DND-41 (cell line): Measurements from ENCODE around the gene CCDC134.

Experiments used
- ATAC-seq: fragments of 200-7000 bp; cut with Tn5 transposase; 3 replicates; pipeline ENCODE4 v1.9.1; 2021; ENCODE audit warnings: low read depth; ENCODE audit not compliant: insufficient read depth
- DNase-seq: peaks from one replicate; pipeline ENCODE4 v3.0.0-alpha.2; 2020
- H2AFZ ChIP-seq: 2 replicates; pipeline ENCODE4 v1.6.0; 2012; ENCODE audit warnings: low read depth, low read length
- H3K27ac ChIP-seq: 2 replicates; pipeline ENCODE4 v1.5.1; 2012; ENCODE audit warnings: low read length, inconsistent platforms
- H3K27me3 ChIP-seq: fragments of 200-600 bp; sonication (generic); 2 replicates; pipeline ENCODE4 v1.6.0; 2012; ENCODE audit warnings: low read length, mild to moderate bottlenecking, inconsistent platforms; ENCODE audit not compliant: insufficient read depth, poor library complexity
- H3K36me3 ChIP-seq: 2 replicates; pipeline ENCODE4 v1.5.1; 2012; ENCODE audit warnings: low read length, inconsistent platforms; ENCODE audit not compliant: insufficient read depth
- H3K4me1 ChIP-seq: 2 replicates; pipeline ENCODE4 v1.5.1; 2012; ENCODE audit warnings: mild to moderate bottlenecking, low read length; ENCODE audit not compliant: insufficient read depth
- H3K4me2 ChIP-seq: 2 replicates; pipeline ENCODE4 v1.6.0; 2012; ENCODE audit warnings: mild to moderate bottlenecking, moderate library complexity, low read length, inconsistent platforms; ENCODE audit not compliant: insufficient read depth
- H3K4me3 ChIP-seq, 2 experiments: fragments of 200-600 bp in 1 of 2; shearing (Covaris generic) in 1 of 2; 2 replicates each; pipeline ENCODE4 v1.5.1; 2012 to 2016; ENCODE audit warnings: inconsistent platforms in 2 of 2, low read length in 2 of 2, mild to moderate bottlenecking in 2 of 2, low read depth in 1 of 2, moderate library complexity in 1 of 2
- H3K79me2 ChIP-seq: 2 replicates; pipeline ENCODE4 v1.6.0; 2012; ENCODE audit warnings: low read length, inconsistent platforms; ENCODE audit not compliant: insufficient read depth
- H3K9ac ChIP-seq: 2 replicates; pipeline ENCODE4 v1.6.0; 2012; ENCODE audit warnings: low read depth, mild to moderate bottlenecking, inconsistent platforms, low read length, moderate library complexity
- H3K9me3 ChIP-seq: 2 replicates; pipeline ENCODE4 v1.5.1; 2012; ENCODE audit warnings: low read length, moderate library complexity, mild to moderate bottlenecking, inconsistent platforms; ENCODE audit not compliant: insufficient read depth, severe bottlenecking
- H4K20me1 ChIP-seq: 2 replicates; pipeline ENCODE4 v1.6.0; 2012; ENCODE audit warnings: low read length; ENCODE audit not compliant: insufficient read depth
- CTCF ChIP-seq: IDR thresholded peaks from 2 replicates; pipeline ENCODE4 v1.5.1; 2012; ENCODE audit warnings: borderline replicate concordance, low read length, moderate library complexity, mild to moderate bottlenecking; ENCODE audit not compliant: poor library complexity, severe bottlenecking; ENCODE audit errors: extremely low read depth
- EZH2 ChIP-seq: IDR thresholded peaks from 3 replicates; pipeline ENCODE4 v1.6.1; 2012; ENCODE audit warnings: borderline replicate concordance, low read depth, mild to moderate bottlenecking, moderate library complexity, low read length, inconsistent platforms; ENCODE audit not compliant: severe bottlenecking

CCDC134 gene

GRCh38 chr22:41777749-41778425 is 22.6 kb upstream of the CCDC134 start:
- H3K79me2 ChIP-seq: no peaks in the 10 kb centered on the region
- H3K9me3 ChIP-seq: no peaks in the 10 kb centered on the region
- ATAC-seq (no peak), DNase-seq (no peak)
- H3K9ac ChIP-seq: no peak overlapping the region
- H3K4me3 ChIP-seq: no peak overlapping the region
- H3K36me3 ChIP-seq: no peaks in the 10 kb centered on the region
- H4K20me1 ChIP-seq: no peaks in the 10 kb centered on the region
- TF ChIP-seq CTCF (no peak), EZH2 (no peak)
- no peak overlapping the region for H3K4me2 ChIP-seq
- H3K4me1 ChIP-seq: 0 out of 2 replicates have a peak, but pooled peaks cover 7% of the 10 kb centered on the region
- H3K27ac ChIP-seq: no peak overlapping the region
- H2AFZ ChIP-seq: no peak overlapping the region
- H3K27me3 ChIP-seq: no peaks in the 10 kb centered on the region

DNA sequence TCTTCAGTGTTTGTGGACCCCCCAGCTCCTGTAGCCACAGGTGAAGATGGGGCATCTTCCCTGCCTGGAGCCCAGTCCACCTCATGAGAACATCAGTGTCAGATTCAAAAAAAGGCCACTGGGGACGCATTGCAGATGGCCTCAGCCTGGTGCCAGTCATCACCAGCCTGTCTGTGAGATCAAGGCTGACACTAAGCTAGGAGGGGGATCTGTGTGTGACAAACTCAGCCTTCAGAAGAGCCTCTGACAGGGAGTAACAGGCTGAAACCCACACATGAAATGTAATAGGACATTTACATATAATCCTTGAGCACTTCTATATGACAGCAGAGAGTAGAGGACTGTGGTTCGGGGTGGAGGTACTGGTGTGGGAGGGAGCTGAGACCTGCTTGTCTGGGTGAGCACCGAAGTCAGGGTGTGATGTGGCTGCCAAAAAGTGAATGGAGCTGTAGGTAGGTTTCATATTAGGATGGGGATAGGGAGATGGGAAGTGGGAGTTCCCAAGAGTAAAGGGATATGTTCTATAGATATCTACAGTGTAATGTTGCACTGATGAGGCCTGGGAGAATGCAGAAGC is 20.5 kb upstream of the CCDC134 start:
- TF ChIP-seq EZH2 (no peak), CTCF (no peak)
- ATAC-seq: no peak
- H4K20me1 ChIP-seq: no peaks in the 10 kb centered on the region
- 0 out of 2 replicates have a peak, but pooled peaks cover 7% of the 10 kb centered on the region for H3K4me1 ChIP-seq
- no peaks in the 10 kb centered on the region for H3K36me3 ChIP-seq
- no peak for DNase-seq
- H3K4me3 ChIP-seq: no peak overlapping the region
- no peaks in the 10 kb centered on the region for H3K27me3 ChIP-seq
- H2AFZ ChIP-seq: no peak overlapping the region
- no peaks in the 10 kb centered on the region for H3K79me2 ChIP-seq
- H3K9ac ChIP-seq: no peak overlapping the region
- no peak overlapping the region for H3K4me2 ChIP-seq
- no peak overlapping the region for H3K27ac ChIP-seq
- H3K9me3 ChIP-seq: no peaks in the 10 kb centered on the region

GRCh38 chr22:41780746-41781505 is 19.6 kb upstream of the CCDC134 start:
- no peaks in the 10 kb centered on the region for H3K79me2 ChIP-seq
- no peak overlapping the region for H2AFZ ChIP-seq
- 0 out of 2 replicates have a peak, but pooled peaks cover 7% of the 10 kb centered on the region for H3K4me1 ChIP-seq
- no peaks in the 10 kb centered on the region for H3K9me3 ChIP-seq
- H3K27me3 ChIP-seq: no peaks in the 10 kb centered on the region
- no peak overlapping the region for H3K4me3 ChIP-seq
- H3K4me2 ChIP-seq: no peak overlapping the region
- H3K27ac ChIP-seq: no peak overlapping the region
- peak; percentile 71 for DNase-seq
- no peak for TF ChIP-seq CTCF
- no peak for TF ChIP-seq EZH2
- peak; percentile 92 for ATAC-seq
- no peak overlapping the region for H3K9ac ChIP-seq
- H4K20me1 ChIP-seq: no peaks in the 10 kb centered on the region
- no peaks in the 10 kb centered on the region for H3K36me3 ChIP-seq
